Activated CD8-positive, alpha-beta memory T cell treated with anti-CD3 and anti-CD28 coated beads, Interleukin-2, amount 50 U/mL, for 24 hours (primary cell): ENCODE data around the gene CPNE4.

ENCODE experiments used
- DNase-seq: peaks from one replicate; pipeline ENCODE4 v3.0.0-alpha.2; 2020; ENCODE audit errors: extremely low read depth

CPNE4 gene

DNA sequence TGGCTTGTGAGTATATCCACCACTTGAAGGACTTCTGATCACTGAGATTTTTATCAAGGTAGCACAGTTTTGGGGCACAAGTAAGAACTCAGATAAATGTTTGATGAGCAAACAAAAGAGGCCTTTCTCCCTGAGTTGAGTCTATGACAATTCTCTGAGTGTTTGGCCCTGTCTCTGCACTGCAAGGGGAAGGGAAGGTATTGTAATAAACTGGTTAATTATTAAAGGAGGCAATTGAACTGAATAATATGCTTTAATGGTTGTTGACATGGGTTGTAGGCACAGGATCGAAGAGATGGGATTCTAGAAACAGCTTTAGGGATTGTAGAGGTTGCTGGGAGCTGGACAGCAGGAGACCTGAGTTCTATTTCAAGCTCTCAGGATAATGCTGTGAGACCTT lies 437.0 kb downstream of the CPNE4 start:
- no peak for DNase-seq

DNA sequence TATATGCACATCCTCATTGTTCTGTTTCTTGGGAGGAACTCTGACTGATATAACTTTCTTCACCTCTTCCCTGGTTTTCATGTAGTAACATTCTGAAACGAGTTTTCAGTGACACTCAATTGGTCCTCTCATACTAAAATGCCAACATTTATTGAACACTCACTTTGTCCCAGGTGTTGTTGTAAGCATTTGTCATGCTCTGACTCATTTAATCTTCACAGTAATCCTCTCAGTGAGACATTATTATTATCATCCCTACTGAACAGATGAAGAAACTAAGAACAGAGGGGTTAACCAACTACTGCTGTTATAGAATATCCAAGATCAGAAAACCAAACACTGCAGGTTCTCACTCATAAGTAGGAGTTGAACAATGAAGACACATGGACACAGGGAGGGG lies 437.9 kb downstream of the CPNE4 start:
- DNase-seq, result no peak

DNA sequence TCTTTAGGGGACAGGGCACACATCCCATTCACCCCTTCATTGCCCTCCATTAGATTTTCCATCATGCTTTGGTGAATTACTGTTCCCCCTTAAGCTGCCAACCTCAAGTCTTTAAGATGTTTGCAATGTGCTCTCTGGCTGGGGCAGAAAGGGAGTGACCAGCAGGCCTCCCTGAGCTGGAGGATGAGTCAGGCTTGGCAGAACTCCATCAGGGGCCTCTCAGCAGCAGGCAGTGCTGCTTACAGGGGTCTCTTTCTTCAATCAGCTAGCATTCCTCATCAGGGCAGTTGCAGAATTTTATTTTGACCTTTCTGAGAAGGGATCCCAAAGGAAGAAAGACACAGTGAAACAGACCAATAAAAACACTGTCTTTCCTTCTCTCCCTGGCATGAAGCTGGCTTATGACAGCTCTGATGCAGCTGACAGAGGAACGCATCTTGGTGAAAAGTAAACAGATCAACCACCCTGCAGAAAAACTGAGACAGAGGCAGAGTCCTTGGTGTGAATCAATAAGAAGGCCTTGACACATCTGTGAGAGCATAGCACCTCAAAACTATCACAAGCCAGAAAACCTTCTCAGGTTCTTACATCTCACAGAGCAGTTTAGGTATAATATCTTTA lies 443.3 kb downstream of the CPNE4 start:
- DNase-seq, result no peak

DNA sequence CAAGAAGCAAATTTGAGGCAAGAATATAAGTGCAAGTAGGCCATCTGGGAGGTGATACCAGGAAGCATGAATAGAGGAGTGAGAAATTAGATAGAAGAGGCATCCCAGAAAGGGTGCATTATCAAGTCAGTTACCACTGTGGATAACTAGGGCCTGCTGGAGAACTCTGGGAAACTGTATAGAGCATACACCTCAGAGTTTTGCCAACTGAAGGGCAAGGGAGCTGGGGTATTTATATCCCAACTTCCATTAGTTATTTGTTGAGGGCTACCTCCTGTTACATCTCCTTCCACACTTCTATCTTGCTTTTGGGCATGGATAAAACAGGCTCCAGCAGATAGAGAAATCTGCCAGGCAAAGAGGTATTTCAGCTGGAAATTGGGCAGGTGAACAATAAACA lies 448.5 kb downstream of the CPNE4 start:
- no peak for DNase-seq

DNA sequence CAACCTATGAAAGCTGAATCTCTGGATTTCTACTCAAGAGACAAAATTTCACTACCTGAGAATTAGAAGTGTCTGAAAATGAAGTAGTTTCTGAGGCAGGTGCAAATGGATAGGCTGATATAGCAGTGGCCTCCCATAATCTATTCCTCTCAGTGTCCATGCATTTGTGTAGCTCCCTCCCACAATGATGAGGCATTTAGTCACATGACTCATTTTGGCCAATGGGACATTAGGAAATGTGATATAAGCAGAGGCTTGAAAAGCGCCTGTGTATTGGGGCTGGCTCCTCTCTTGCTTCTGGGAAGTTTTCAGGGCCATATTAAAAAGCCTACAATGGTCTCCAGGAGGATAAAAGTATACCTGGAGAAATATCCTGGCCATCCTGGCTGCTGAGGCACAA lies 452.4 kb downstream of the CPNE4 start:
- no peak for DNase-seq

DNA sequence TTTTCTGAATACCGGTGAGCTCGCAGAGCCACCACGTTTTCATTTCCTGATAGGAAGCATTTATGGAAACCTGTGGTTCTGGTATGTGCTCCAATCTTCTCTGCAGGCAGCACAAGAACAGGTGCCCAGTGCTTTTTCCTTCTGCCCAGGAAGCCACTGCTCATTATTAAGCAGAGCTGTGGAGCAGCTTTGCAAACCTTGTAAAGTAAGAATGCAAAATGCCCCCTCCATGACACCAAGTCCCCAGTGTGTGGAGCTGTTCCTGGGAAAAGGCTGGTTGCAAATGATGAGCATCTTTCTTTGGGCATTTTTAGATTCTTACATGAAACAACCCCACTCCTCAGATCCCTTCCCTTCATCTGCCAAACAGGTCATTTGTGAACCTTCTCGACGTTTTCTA lies 466.4 kb downstream of the CPNE4 start:
- DNase-seq, result no peak

DNA sequence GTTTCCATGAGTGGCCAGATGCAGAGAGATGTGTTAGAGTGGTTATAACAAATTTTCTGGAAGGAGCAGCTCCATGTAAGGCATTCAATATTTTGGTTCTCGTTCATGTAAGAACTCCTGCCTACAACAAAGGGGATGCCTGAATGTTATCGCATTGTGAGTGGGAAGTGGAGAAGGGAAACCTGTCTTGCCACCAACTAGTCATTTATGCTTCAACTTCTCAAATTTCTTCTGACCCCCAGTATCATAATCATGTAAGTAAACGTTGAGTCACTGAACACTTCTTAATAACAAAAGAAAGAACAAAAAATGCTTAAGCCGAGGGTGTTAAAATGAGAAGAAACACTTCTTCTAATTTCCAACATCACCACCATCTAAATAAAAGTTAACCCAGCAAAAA lies 470.0 kb downstream of the CPNE4 start:
- DNase-seq, result no peak

DNA sequence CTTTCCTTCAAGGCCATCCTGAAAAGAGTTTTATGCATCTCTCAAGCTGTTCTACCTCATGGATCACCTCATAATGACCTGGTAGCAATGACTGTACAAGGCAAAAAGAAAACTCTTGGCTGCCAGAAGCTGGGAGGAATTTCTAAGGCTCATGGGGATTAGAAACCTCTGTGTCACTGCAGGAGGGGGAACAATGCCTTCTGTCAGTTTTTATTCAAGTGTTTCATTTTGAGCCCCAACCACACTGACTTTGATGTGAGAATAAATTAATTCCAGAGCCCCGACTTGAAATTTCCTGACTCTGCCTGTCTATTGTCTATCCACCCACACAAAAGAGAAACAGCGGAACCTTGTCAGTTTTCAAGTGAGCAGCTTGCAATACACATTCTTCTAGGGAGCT lies 473.3 kb downstream of the CPNE4 start:
- DNase-seq, result no peak

DNA sequence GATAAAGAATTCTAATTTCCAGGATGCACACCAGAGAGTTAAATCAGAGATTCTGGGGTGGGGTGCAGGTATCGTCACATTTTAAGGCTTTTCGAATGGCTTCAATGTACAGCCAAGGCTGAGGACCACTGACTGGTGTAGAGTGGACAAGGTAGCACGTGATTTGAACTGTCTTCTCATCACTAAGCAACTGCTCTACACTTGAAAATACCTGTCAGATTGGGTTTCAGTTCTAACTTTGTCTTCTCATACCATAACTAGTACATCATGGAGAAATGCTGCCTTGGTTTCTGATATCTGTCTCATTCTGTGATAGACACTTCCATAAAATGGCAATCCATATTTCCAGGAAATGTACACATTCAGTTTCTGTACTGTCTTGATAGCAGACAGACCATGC lies 474.0 kb downstream of the CPNE4 start:
- no peak for DNase-seq

DNA sequence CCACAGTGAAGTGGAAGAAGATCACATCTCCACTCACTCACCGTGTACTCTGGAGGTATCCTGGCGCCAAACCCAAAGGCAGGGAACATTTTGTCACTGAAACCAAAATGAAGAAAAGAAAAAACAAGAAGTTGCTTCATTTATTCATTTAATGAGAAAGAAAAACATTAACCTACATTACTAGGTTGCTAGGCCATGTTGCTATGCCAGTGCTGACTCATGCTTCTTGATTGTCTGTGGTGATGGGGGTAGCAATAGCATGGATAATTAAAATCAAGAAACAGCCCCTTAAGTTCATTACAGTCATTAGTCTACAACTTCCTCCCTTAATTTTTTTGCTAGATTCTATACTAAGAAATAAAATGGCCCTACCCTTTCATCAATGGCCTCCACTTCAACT lies 479.4 kb downstream of the CPNE4 start:
- no peak for DNase-seq

DNA sequence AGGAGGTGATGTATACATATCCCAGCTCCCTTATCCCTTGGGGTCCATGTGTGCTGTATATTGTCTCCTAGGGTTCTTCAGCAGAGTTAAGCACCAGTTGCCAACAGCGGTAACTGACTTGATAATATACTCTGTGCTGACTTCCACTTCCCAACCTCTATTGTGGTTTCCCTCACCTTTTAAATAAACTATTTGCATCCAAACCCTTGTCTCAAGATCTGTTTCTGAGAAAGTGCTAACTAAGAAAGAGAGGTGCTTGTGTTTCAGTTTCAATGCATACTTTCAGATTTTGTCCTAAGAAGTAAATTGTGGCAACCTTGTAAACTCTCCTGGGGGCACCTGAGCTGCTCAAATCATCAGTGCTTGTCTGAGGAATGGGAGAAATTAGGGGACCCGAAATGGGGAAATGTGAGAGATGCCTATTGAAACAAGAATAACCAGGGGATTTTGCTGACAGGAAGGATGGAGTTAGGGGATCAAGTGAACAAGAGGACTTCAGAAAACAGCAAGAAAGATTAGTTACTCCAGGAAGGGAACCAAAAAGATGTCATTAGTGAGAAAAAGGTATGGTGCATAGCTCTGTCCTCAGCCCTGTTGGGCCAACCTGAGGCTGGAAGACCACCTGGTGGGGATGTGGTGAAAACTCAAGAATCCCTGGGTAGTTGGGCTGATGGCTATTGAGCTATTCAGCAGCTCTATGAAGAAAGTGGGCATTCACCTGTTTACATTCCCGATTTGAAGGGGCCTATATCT lies 481.1 kb downstream of the CPNE4 start:
- DNase-seq, result no peak

DNA sequence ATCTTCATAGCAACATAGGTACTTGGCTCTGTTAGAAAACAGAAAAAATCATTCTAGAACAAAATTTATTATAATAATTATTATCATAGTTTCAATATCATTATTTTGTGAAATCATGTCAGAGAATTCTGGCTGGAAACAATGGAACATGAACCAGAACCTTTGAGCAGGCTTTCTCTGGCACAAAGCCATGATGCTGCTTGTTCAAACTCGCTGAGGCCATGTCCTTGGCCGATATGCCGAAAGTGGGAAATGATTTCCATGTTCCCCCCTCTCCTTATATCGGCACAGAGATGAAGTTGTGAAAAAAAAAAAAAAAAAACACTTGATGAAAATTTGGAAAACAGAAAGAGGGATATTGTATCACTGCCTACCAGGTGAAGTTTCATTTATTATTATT lies 483.1 kb downstream of the CPNE4 start:
- DNase-seq, result no peak

DNA sequence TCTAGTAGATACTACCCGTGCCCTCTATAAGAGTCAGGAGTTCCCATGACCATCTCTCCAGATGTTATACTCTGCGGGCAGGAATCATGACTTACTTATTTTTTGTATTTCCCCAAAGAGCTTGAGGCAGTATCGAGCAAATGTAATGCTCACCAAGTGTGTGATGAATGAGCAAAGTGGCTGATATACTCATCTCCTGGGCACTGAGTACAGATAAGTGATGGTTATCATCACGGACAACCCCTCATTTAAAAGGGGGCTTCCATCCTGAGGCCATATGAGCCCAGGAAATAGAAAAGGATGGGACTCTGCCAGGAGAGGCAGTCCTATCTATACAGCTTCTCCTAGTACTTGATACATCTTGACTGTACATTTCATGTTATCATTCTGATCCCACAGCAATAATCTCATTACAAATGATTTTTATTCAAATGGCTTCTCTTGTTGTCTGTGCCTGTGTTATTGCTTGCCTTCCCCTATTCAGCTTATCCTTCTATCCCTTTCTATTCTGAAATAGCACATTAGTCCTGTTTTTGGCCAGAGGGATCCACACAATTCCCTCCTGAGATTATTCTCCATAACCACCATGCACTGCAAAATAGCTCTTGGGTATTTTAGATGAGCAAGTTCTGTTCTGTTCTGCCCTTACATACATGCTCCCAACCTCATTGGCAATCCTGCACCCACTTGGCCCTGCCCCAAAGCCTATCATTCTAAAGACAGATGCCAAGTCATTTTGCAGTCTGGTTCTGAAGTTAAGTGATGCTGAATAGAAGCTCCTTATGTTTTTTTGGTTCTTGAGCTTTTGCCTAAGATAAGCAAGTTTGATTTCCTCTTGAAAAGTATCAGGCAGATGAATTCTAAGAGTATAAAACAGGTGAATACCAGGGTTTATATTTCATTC lies 484.0 kb downstream of the CPNE4 start:
- no peak for DNase-seq

DNA sequence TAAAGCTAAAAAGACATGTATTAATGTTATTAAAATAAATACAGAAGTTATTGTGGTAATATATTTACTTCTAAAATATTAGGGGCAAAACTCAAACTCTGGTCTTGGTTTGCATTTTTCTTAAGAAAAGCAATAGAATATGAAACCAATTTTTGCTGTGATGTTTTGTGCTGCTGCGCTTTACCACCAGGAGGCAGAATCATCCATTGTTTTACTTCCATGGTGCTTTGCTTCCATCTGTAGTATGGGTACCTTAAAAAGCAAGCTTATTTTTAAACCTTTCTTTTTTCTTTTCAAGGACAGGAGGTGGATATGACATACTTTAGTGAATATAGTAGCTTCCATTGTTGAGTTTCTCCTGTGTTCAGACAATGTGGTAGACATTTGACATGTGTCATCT lies 485.5 kb downstream of the CPNE4 start:
- no peak for DNase-seq

DNA sequence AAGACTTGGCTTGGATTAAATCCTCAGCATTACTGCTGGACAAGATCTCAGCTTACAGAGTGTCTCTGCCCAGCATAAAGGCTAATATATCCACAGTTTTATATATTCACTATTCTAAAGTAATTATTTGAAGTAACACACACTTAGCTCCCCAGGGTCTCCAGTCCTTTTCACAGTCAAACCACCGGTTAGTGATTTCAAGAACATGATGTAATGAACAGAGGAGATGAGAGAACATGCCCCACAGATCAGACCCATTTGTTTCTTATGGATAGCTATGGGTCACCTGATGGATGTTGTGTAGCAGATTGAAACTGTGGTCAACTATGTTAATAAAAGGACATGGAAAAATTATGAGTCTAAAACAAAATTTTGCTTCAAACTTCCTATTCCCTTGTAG lies 487.2 kb downstream of the CPNE4 start:
- DNase-seq, result no peak

DNA sequence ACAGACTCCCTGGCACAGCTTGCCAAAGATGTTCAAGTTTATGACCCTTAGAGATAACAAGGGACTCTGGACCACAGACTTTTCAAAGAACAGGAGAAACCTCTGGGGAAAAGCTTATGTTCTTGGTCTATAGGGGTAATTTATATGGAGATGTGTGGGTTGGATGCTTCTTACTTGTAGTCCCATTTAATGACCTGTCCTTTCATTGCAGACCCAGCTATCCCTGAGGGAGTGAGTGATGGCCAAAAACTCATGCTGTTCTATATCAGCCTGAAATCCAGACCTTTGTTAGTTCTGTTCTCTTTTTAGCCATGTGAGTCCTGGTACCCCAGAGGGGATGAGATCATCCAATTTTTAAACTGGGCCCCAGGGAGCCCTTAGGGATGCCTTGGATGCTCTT lies 488.4 kb downstream of the CPNE4 start:
- no peak for DNase-seq

DNA sequence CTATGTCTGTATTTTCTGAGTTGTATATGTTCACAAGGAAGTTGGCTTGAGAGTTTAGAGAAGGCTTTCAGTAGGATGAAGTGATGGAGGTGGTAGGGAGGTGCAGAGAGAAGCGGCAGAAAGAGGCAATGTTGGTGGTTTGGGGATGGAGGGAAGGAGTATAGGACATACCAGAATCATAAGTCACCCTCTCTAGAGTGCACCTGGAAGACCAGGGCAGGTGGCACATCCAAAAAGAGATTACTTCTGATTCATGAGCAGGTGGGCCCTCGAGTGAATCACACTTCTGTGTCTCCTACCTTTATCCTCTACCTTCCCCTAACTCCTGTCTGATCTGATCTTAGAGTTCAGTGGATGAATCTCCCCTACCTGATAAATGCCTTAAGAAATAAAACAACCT lies 490.3 kb downstream of the CPNE4 start:
- DNase-seq, result no peak

DNA sequence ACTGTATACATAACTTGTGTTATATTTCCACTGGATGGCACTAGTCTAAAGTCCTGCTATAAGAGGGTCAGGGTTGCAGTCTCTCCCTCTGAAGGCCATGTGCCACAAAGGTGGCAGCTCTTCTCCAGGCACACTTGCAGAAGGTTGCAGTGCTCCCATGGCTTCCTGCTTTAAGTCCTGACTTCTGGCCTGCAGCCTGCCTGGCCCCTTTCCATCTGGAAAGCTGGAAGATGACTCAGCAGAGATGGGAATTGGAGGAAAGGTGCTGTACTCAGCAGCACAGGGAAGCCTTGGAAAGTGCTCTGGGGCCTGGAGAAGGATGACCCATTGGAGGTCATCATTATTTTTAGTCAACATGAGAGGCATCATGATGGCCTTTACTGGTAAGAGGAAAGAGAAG lies 491.1 kb downstream of the CPNE4 start:
- DNase-seq, result no peak

DNA sequence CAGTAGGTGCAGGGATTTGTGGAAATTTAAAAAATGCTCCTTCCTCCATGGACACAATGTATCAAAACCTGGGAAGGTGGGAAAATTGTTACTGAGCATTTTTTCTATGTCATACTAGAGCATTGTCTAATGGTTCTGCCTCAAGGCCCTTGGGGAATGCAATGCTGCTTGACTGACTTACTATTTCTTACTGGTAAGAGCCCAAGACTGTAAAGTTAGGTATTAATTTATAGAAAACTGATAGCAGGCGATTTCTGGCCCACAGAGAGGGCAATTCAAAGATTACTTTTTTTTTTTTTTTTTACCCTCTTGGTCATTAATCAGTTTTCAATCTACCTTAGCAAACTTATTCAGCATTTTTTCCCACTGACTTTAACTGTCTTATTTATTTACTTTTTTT lies 493.5 kb downstream of the CPNE4 start:
- DNase-seq, result no peak

DNA sequence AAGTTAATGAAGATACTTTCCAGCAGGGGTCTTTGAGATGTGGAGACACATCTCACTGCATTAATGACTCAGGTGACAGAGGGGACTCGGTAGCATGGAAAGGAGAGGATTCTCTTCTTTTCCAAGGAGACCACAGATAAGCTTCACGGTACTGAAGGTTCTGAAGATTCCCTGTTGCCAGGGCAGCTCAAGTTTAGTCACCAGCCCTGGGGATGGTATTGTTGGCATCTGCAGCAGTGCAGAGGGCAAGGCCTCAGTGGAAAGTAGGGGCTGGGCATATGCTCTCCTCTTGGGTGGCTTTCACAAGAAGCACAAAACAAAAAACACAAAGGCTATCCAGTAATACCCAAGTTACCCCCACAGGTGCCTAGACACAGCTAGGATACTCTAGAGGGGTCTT lies 494.0 kb downstream of the CPNE4 start:
- no peak for DNase-seq

DNA sequence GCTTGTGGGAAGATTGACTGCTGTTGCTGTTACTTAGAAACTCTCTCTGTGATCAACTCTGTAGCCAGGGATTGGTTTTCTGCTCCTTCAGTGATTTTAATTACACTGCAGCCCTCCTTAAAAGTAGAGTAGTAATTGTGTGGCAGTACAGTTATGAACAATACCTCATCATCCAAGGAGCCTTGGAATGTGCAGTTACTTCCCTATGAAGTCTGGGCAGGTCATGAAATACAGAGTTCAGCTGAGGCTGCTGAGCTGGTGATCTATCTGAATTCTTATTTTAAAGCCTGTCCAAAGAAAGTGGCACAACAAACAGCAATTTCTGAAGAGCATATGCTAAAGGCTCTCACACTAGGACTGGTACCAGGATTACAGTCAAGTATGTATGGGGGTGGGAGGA lies 494.7 kb downstream of the CPNE4 start:
- DNase-seq, result no peak

DNA sequence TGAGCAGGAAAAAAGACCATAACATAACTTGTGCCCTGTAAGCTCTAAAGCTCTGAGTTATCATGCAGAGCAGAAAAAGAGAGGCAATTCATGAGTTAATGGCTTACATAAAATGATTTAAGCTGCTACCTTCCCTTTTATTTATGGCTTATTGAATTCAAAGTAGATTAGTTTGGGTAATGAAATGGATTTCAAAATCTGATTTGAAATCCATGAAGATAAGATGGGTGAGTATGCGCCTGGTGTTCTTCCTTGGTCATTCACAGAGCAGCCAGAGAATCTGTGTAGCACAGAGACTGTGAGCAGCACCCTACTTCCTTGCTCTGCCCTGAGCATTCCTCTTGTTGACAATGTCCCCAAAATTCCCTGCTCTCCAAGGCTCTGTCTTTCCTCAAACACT lies 495.8 kb downstream of the CPNE4 start:
- DNase-seq, result no peak

DNA sequence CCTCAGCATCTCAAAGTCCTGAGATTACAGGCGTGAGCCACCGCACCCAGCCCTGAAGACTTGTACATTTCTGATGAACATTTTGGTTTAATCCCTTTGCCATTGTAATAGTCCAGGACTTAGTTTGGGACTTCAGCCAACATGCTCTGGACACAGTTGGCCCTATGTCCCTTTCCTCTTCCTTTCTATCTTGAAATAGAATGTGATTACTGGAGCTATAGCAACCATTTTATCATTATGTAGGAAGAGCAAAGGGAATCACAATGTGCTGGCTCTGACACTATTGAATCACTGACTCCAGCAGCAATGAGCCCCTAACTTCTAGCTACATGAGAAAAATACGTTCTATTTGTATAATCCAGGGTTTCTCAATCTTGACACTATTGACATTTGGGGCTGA lies 497.3 kb downstream of the CPNE4 start:
- DNase-seq, result no peak
